Omental fat pad (tissue), 4 donors: Measurements from ENCODE around the gene PLPP1. TPM values are rescaled to one million over a fixed set of nuclear protein-coding genes. Genes with fewer than 3 reads are reported as not detected.
A peak's percentile ranks its signal among the peaks of the same experiment; 100 is the strongest.

ENCODE experiments used
- ATAC-seq: fragments of 150-250 bp; one replicate; pipeline ENCODE4 v1.9.1; 2016; ENCODE audit warnings: mild to moderate bottlenecking, moderate library complexity; ENCODE audit not compliant: low FRiP score
- DNase-seq: peaks from one replicate; pipeline ENCODE4 v3.0.0-alpha.2; 2019; ENCODE audit warnings: low spot score
- CTCF ChIP-seq, 3 donors: fragments of 450-650 bp; IDR thresholded peaks; one replicate each; pipeline ENCODE4 v1.5.1; 2016 to 2017; ENCODE audit warnings: antibody characterized with exemption in 3 of 3, mild to moderate bottlenecking in 3 of 3, moderate library complexity in 2 of 3
- total RNA-seq, 4 donors: library from RNA; depleted of rRNA; stranded (reverse); fragments of >200 nt; gene quantifications; one replicate each; pipeline ENCODE4 v1.1.0, GENCODE V29; 2016

PLPP1 gene
- total RNA-seq, result 100 to 1,000 TPM; 248 to 593 (median 409) TPM

GRCh38 chr5:55534436-55535198 is at the start of gene PLPP1:
TSS of gene PLPP1 (minus strand) at chr5:55534964. CDS start at chr5:55534629, 335 bp downstream.
- no peak for TF ChIP-seq CTCF (IDR thresholded peaks at IDR 0.05)
- ATAC-seq, result peak; percentile 99
- DNase-seq, result peak; percentile 32

- ATAC-seq (no peak), DNase-seq (no peak)
- no peak for TF ChIP-seq CTCF (IDR thresholded peaks at IDR 0.05)
These were observed 48.8 kb upstream of the PLPP1 start for GRCh38 chr5:55583578-55583977.

- DNase-seq (no peak), ATAC-seq (no peak)
- TF ChIP-seq CTCF (IDR thresholded peaks at IDR 0.05), result no peak
These were observed 47.5 kb upstream of the PLPP1 start for GRCh38 chr5:55582256-55582655.

GRCh38 chr5:55580042-55580441 is 45.3 kb upstream of the PLPP1 start:
- no peak for TF ChIP-seq CTCF (IDR thresholded peaks at IDR 0.05)
- ATAC-seq (no peak), DNase-seq (no peak)

GRCh38 chr5:55578771-55579170 is 44.0 kb upstream of the PLPP1 start:
- TF ChIP-seq CTCF (IDR thresholded peaks at IDR 0.05), result no peak
- no peak for DNase-seq
- no peak for ATAC-seq

GRCh38 chr5:55577353-55578060 is 42.7 kb upstream of the PLPP1 start:
- TF ChIP-seq CTCF (IDR thresholded peaks at IDR 0.05), result no peak
- ATAC-seq (no peak), DNase-seq (no peak)
